HL-60 (cell line): ENCODE results near the gene PCED1B.

Source experiments
- DNase-seq, 2 experiments: peaks; one replicate each; pipeline ENCODE4 v3.0.0-alpha.2; 2010 to 2020; ENCODE audit warnings: low read depth in 1 of 2, low spot score in 1 of 2
- H3K27ac ChIP-seq: fragments of 250-450 bp; sonication (Bioruptor Pico); replicated peaks from 2 replicates; pipeline ENCODE4 v1.5.1; 2020; ENCODE audit warnings: mild to moderate bottlenecking, moderate library complexity
- H3K27me3 ChIP-seq: fragments of 250-450 bp; sonication (Bioruptor Pico); 2 replicates; pipeline ENCODE4 v1.5.1; 2021; ENCODE audit warnings: mild to moderate bottlenecking, moderate library complexity; ENCODE audit not compliant: insufficient read depth, poor library complexity, severe bottlenecking
- H3K4me3 ChIP-seq: replicated peaks from 2 replicates; pipeline ENCODE4 v1.5.1; 2011; ENCODE audit warnings: mild to moderate bottlenecking, control low read depth, low read length; ENCODE audit not compliant: insufficient read depth
- GABPA ChIP-seq: IDR thresholded peaks from 2 replicates; pipeline ENCODE4 v1.6.1; 2012; ENCODE audit warnings: low read depth
- POLR2AphosphoS5 ChIP-seq: IDR thresholded peaks from 2 replicates; pipeline ENCODE4 v1.6.1; 2012; ENCODE audit warnings: low read depth
- SPI1 ChIP-seq: IDR thresholded peaks from 2 replicates; pipeline ENCODE4 v1.6.1; 2012; ENCODE audit warnings: low read depth, mild to moderate bottlenecking, borderline replicate concordance
- TF ChIP-seq, protein P1 (sequence below): IDR thresholded peaks from one replicate; pipeline ENCODE4 v1.5.1; 2011; ENCODE audit warnings: low read length, control low read depth, inconsistent platforms; ENCODE audit not compliant: insufficient read depth
- TF ChIP-seq, protein P2 (sequence below): IDR thresholded peaks from 2 replicates; pipeline ENCODE4 v1.6.1; 2012; ENCODE audit warnings: low read depth; ENCODE audit not compliant: insufficient replicate concordance

The PCED1B gene

GRCh38 chr12:47242426-47242825 lies 163.0 kb downstream of the PCED1B start:
- TF ChIP-seq GABPA (no peak), POLR2AphosphoS5 (no peak), SPI1 (no peak)
- TF ChIP-seq, protein P1, sequence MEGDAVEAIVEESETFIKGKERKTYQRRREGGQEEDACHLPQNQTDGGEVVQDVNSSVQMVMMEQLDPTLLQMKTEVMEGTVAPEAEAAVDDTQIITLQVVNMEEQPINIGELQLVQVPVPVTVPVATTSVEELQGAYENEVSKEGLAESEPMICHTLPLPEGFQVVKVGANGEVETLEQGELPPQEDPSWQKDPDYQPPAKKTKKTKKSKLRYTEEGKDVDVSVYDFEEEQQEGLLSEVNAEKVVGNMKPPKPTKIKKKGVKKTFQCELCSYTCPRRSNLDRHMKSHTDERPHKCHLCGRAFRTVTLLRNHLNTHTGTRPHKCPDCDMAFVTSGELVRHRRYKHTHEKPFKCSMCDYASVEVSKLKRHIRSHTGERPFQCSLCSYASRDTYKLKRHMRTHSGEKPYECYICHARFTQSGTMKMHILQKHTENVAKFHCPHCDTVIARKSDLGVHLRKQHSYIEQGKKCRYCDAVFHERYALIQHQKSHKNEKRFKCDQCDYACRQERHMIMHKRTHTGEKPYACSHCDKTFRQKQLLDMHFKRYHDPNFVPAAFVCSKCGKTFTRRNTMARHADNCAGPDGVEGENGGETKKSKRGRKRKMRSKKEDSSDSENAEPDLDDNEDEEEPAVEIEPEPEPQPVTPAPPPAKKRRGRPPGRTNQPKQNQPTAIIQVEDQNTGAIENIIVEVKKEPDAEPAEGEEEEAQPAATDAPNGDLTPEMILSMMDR: no peak
- TF ChIP-seq, protein P2, sequence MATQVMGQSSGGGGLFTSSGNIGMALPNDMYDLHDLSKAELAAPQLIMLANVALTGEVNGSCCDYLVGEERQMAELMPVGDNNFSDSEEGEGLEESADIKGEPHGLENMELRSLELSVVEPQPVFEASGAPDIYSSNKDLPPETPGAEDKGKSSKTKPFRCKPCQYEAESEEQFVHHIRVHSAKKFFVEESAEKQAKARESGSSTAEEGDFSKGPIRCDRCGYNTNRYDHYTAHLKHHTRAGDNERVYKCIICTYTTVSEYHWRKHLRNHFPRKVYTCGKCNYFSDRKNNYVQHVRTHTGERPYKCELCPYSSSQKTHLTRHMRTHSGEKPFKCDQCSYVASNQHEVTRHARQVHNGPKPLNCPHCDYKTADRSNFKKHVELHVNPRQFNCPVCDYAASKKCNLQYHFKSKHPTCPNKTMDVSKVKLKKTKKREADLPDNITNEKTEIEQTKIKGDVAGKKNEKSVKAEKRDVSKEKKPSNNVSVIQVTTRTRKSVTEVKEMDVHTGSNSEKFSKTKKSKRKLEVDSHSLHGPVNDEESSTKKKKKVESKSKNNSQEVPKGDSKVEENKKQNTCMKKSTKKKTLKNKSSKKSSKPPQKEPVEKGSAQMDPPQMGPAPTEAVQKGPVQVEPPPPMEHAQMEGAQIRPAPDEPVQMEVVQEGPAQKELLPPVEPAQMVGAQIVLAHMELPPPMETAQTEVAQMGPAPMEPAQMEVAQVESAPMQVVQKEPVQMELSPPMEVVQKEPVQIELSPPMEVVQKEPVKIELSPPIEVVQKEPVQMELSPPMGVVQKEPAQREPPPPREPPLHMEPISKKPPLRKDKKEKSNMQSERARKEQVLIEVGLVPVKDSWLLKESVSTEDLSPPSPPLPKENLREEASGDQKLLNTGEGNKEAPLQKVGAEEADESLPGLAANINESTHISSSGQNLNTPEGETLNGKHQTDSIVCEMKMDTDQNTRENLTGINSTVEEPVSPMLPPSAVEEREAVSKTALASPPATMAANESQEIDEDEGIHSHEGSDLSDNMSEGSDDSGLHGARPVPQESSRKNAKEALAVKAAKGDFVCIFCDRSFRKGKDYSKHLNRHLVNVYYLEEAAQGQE: no peak
- no peak overlapping the region for H3K27ac ChIP-seq
- H3K4me3 ChIP-seq: no peak overlapping the region
- DNase-seq: no peak
- no peaks in the 10 kb centered on the region for H3K27me3 ChIP-seq

DNA sequence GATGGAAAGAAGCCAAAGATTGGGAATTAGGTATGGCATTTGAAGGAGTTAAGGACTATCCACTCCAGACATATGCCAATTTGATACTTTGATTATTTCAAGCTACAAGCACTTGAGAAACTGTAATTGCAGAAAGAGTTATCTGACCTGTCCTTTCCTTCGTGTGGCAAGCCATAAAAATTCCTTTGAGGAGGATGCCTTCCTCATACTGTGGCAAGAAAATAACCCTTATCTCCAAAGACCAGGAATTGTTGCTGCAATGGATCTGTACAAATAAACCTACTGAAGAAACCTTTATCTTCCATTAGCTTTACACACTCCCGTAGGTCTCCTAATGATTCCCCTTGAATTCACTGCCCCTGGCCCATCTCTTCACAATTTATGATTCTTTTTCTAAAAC lies 165.4 kb downstream of the PCED1B start:
- TF ChIP-seq GABPA (no peak), POLR2AphosphoS5 (no peak)
- TF ChIP-seq, protein P2: no peak
- Histone ChIP-seq H3K4me3 (no peak overlapping the region), H3K27ac (no peak overlapping the region), H3K27me3 (no peaks in the 10 kb centered on the region)
- DNase-seq: no peak

GRCh38 chr12:47245623-47246022 lies 166.2 kb downstream of the PCED1B start:
- Histone ChIP-seq H3K27ac (no peak overlapping the region), H3K4me3 (no peak overlapping the region), H3K27me3 (no peaks in the 10 kb centered on the region)
- TF ChIP-seq, protein P1: no peak
- TF ChIP-seq SPI1 (no peak), POLR2AphosphoS5 (no peak), GABPA (no peak)
- TF ChIP-seq, protein P2: no peak
- DNase-seq: no peak

DNA sequence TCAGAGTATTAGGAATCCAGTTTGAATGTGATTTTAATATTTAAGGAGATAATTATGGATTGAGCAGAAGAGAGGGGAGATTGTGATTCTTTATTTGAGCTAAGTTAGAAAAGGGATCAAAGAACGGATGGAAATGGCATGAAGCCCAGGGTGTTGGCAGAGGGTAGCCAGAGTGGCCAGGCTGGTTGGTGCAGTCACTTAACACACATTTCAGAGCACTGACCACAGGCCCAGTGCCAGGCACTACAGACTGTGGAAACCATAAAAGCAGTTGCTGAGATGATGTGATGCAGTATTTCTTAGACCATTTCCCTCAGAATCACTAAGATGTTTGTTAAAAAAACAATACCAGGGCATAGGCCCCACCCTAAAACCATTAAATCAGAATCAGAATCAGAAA lies 168.0 kb downstream of the PCED1B start:
- TF ChIP-seq SPI1 (no peak), POLR2AphosphoS5 (no peak), GABPA (no peak)
- TF ChIP-seq, protein P2: no peak
- TF ChIP-seq, protein P1: no peak
- H3K4me3 ChIP-seq: no peak overlapping the region
- DNase-seq: no peak
- no peak overlapping the region for H3K27ac ChIP-seq
- H3K27me3 ChIP-seq: no peaks in the 10 kb centered on the region
